ENCODE data around the gene DCANP1.

DNA sequence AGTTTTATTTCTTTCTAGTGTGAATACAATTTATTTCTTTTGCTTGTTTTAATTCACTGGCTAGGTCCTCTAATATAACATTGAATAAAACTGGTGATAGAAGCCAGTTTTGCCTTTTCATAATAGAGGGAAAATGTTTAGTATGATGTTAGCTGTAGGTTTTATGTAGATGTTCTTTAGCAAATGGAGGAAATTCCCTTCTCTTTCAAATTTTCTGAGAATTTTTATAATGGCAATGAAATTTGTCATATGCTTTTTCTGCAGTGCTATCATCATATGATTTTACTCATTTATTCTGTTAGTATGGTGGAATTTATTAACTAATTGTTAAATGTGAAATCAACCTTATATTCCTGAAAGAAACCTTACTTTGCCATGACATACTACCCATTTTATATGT, 30.1 kb downstream of the DCANP1 start:
- no peak for TF ChIP-seq CTCF (IDR thresholded peaks at IDR 0.05 in 8 of 11, conservative IDR thresholded peaks at IDR 0.05 in 3 of 11)
- TF ChIP-seq POLR2A (IDR thresholded peaks at IDR 0.05): no peak
- no peak for TF ChIP-seq POLR2AphosphoS5 (IDR thresholded peaks at IDR 0.05)
